GM12878 (cell line): ENCODE measurements around the gene OS9. TPM values are rescaled to one million over a fixed set of nuclear protein-coding genes. Genes with fewer than 3 reads are reported as not detected.

Experiments
- ATAC-seq: fragments of 200-7000 bp; cut with Tn5 transposase; 3 replicates; pipeline ENCODE4 v1.9.1; 2020; ENCODE audit warnings: mild to moderate bottlenecking, moderate library complexity
- BruUV-seq: library from RNA; stranded (reverse); fragments of 400-500 nt; replicated peaks from 2 replicates; lab custom pipeline; 2021; lab: Mats Ljungman, UMichigan
- CTCF ChIA-PET: fragments of 300-600 bp; sonication (Branson Sonifier 250); formaldehyde crosslinking; extraction: SDS; loops from one replicate; lab custom pipeline; 2021; ENCODE audit warnings: inconsistent platforms; lab: Yijun Ruan, JAX
- POLR2A ChIA-PET: fragments of 350-600 bp; formaldehyde crosslinking; extraction: SDS; loops from one replicate; lab custom pipeline; 2021; ENCODE audit warnings: inconsistent platforms; lab: Charles Lee
- RAD21 ChIA-PET: fragments of 300-600 bp; sonication (Branson Sonifier 250); formaldehyde crosslinking; loops from one replicate; lab custom pipeline; 2023; ENCODE audit warnings: antibody characterized with exemption; ENCODE audit not compliant: unreplicated experiment; lab: Charles Lee
- SMC1A ChIA-PET: fragments of 300-600 bp; sonication (Branson Sonifier 250); formaldehyde crosslinking; loops from one replicate; lab custom pipeline; 2023; ENCODE audit not compliant: unreplicated experiment, uncharacterized antibody; lab: Charles Lee
- DNase-seq: peaks from one replicate; pipeline ENCODE4 v3.0.0-alpha.2; 2011; ENCODE audit warnings: low read depth, low spot score
- FAIRE-seq: peaks from 3 replicates; lab custom pipeline; 2011; peaks lifted over from hg19 to GRCh38; lab: Jason Lieb, UNC
- H2AFZ ChIP-seq: 2 replicates; pipeline ENCODE4 v1.6.0; 2011; ENCODE audit warnings: low read depth, low read length, control low read depth; ENCODE audit not compliant: control insufficient read depth
- H3K27ac ChIP-seq: 2 replicates; pipeline ENCODE4 v1.5.1; 2011; ENCODE audit warnings: control low read depth; ENCODE audit not compliant: control insufficient read depth, insufficient read depth
- H3K27me3 ChIP-seq, 2 experiments: replicated peaks in 1 of 2; 2 replicates each; pipeline versions ENCODE4 v1.6.0 to v1.6.1; 2011; ENCODE audit warnings: low read length in 1 of 2; ENCODE audit not compliant: control insufficient read depth in 2 of 2, insufficient read depth in 2 of 2
- H3K36me3 ChIP-seq, 2 experiments: 2 replicates each; pipeline ENCODE4 v1.5.1; 2011; ENCODE audit warnings: low read length in 1 of 2; ENCODE audit not compliant: control insufficient read depth in 2 of 2, insufficient read depth in 2 of 2
- H3K4me1 ChIP-seq: 2 replicates; pipeline ENCODE4 v1.6.1; 2011; ENCODE audit warnings: mild to moderate bottlenecking, low read length, moderate library complexity, mixed read lengths; ENCODE audit not compliant: control insufficient read depth, insufficient read depth
- H3K4me2 ChIP-seq: 2 replicates; pipeline ENCODE4 v1.6.0; 2011; ENCODE audit warnings: control low read depth; ENCODE audit not compliant: control insufficient read depth, insufficient read depth
- H3K4me3 ChIP-seq: fragments of 200-600 bp; sonication (generic); 2 replicates; pipeline ENCODE4 v1.5.1; 2016
- H3K79me2 ChIP-seq: 2 replicates; pipeline ENCODE4 v1.6.0; 2011; ENCODE audit warnings: low read length; ENCODE audit not compliant: control insufficient read depth, insufficient read depth
- H3K9ac ChIP-seq: 2 replicates; pipeline ENCODE4 v1.8.0; 2011; ENCODE audit warnings: low read length, control low read depth, mixed read lengths; ENCODE audit not compliant: control insufficient read depth, insufficient read depth
- H3K9me3 ChIP-seq: replicated peaks from 3 replicates; pipeline ENCODE4 v1.5.1; 2011; ENCODE audit warnings: mild to moderate bottlenecking, low read length; ENCODE audit not compliant: control insufficient read depth, insufficient read depth
- H4K20me1 ChIP-seq: 2 replicates; pipeline ENCODE4 v1.6.0; 2011; ENCODE audit not compliant: control insufficient read depth, insufficient read depth
- EGR1 ChIP-seq, 2 experiments: IDR thresholded peaks; 1 replicate in 1 of 2; 2 replicates in 1 of 2; pipeline ENCODE4 v1.6.1; 2011 to 2012; ENCODE audit warnings: low read depth in 2 of 2, low read length in 2 of 2, borderline replicate concordance in 1 of 2, mild to moderate bottlenecking in 1 of 2, moderate library complexity in 1 of 2
- FOXM1 ChIP-seq: IDR thresholded peaks from 2 replicates; pipeline ENCODE4 v1.6.1; 2012; ENCODE audit warnings: low read depth, mild to moderate bottlenecking, inconsistent platforms, low read length, moderate library complexity
- HCFC1 ChIP-seq: fragments of 150-350 bp; IDR thresholded peaks from 2 replicates; pipeline ENCODE4 v1.6.1; 2014; ENCODE audit warnings: low read length
- NBN ChIP-seq: fragments of 450-650 bp; IDR thresholded peaks from 2 replicates; pipeline ENCODE4 v1.6.1; 2016
- NR2C1 ChIP-seq: fragments of 450-650 bp; IDR thresholded peaks from 2 replicates; pipeline ENCODE4 v1.6.1; 2017; ENCODE audit warnings: antibody characterized with exemption, mild to moderate bottlenecking, moderate library complexity
- RB1 ChIP-seq: fragments of 450-650 bp; formaldehyde crosslinking; IDR thresholded peaks from 2 replicates; pipeline ENCODE4 v1.6.1; 2017; ENCODE audit warnings: mild to moderate bottlenecking, borderline replicate concordance
- TARDBP ChIP-seq: IDR thresholded peaks from 2 replicates; pipeline ENCODE4 v1.6.1; 2016; ENCODE audit warnings: borderline replicate concordance
- ZBED1 ChIP-seq: IDR thresholded peaks from 2 replicates; pipeline ENCODE4 v1.6.1; 2016; ENCODE audit warnings: borderline replicate concordance
- WGBS: methylation state at CpG from one replicate; pipeline ENCODE4 v1.1.6; 2016; ENCODE audit warnings: low lambda C conversion rate; ENCODE audit not compliant: insufficient replicate concordance, insufficient coverage; ENCODE audit errors: missing lambda C conversion rate; 5-methylcytosine and 5-hydroxymethylcytosine counted together
- in situ Hi-C: fragments of 300-500 bp; cut with MboI; formaldehyde crosslinking; loops from 9 replicates; pipeline ENCODE4 v1.14.3; 2018; ENCODE audit warnings: mixed read lengths
- intact Hi-C: fragments of 100-400 bp; cut with micrococcal nuclease; formaldehyde crosslinking; loops from one replicate; pipeline ENCODE4 v1.14.2; 2022; ENCODE audit not compliant: unreplicated experiment
- polyA plus RNA-seq, 11 experiments: library from polyadenylated mRNA; depleted of rRNA in 4 of 11; unstranded in 6 of 11; stranded (reverse) in 5 of 11; fragments of >200 nt; fragmentation: Nextera tagmentation in 4 of 11; fragmentation: Illumina TruSeq in 1 of 11; extraction: Ambion mirVana in 4 of 11; extraction: Trizol in 1 of 11; gene quantifications; 1 replicate in 1 of 11; 2 replicates in 10 of 11; pipeline versions ENCODE4 v1.2.1 to v1.2.3, GENCODE V29; 2011 to 2016; ENCODE audit warnings: inconsistent platforms in 2 of 11, missing spikeins in 2 of 11, low read depth in 1 of 11
- total RNA-seq, 4 experiments: library from RNA; depleted of rRNA in 3 of 4; stranded (reverse); fragments of >200 nt in 3 of 4; fragmentation: Illumina TruSeq in 1 of 4; extraction: Trizol in 1 of 4; gene quantifications; 2 replicates each; pipeline versions ENCODE4 v1.2.1 to v1.2.3, GENCODE V29; 2013 to 2021
- TF ChIP-seq, protein P1 (sequence below): fragments of 450-650 bp; formaldehyde crosslinking; IDR thresholded peaks from 2 replicates; pipeline ENCODE4 v1.5.0; 2022; ENCODE audit warnings: mild to moderate bottlenecking, missing genetic modification characterization
- TF ChIP-seq, protein P2 (sequence below): fragments of 450-650 bp; IDR thresholded peaks from 2 replicates; pipeline ENCODE4 v1.6.1; 2017; ENCODE audit warnings: mild to moderate bottlenecking, low read depth, inconsistent platforms; ENCODE audit not compliant: poor library complexity, severe bottlenecking
- TF ChIP-seq, protein P3 (sequence below): IDR thresholded peaks from 2 replicates; pipeline ENCODE4 v1.6.1; 2012; ENCODE audit warnings: mild to moderate bottlenecking, low read depth, low read length
- TF ChIP-seq, protein P4 (sequence below): fragments of 450-650 bp; IDR thresholded peaks from 2 replicates; pipeline ENCODE4 v1.6.1; 2016; ENCODE audit warnings: mild to moderate bottlenecking

The OS9 gene
- total and polyA plus RNA-seq, 10 of the 15 experiments (the other 5 are each of a cell fraction or from before 2014, with no cell fraction given): 5.2 to 106 (median 79.1) TPM

DNA sequence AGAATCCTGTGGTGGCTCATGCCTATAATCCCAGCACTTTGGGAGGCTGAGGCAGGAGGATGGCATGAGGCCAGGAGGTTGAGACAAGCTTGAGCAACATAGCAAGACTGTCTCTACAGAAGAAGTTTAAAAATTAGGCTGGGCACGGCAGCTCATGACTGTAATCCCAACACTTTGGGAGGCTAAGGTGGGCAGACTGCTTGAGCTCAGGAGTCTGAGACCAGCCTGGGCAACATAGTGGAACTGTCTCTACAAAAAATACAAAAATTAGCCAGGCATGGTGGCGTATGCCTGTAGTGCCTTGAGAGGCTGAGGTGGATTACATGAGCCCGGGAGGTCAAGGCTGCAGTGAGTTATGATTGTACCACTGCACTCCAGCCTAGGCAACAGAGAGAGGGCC lies 73.9 kb downstream of the OS9 start:
- no TSS peak for BruUV-seq

More for the DNA sequence above, 73.9 kb downstream of the OS9 start:
- ChIA-PET RAD21 (interaction anchor here (1.5 kb wide), 1 partner anchor 13 kb away, joined by 5 read pairs; no protein-coding TSS in a partner anchor), POLR2A (no interaction called here)
- intact Hi-C loops (no loop called here), in situ Hi-C loops (no loop called here)
- no peaks in the 10 kb centered on the region for H4K20me1 ChIP-seq
- H3K79me2 ChIP-seq: no peaks in the 10 kb centered on the region
- peaks cover 11 to 23% of the 10 kb centered on the region in 2 experiments; a peak in 3 of 4 replicates for H3K27me3 ChIP-seq
- no peak overlapping the region for H3K9ac ChIP-seq
- no peak for DNase-seq
- no peak overlapping the region for H2AFZ ChIP-seq
- no peak overlapping the region for H3K27ac ChIP-seq
- no peaks in the 10 kb centered on the region for H3K9me3 ChIP-seq
- peaks cover 23% of the 10 kb centered on the region for H3K4me1 ChIP-seq
- 98% methylated on average over 3 of the region's 3 CpGs for WGBS
- no peak for ATAC-seq
- H3K36me3 ChIP-seq: peaks cover 0 to 4% of the 10 kb centered on the region in 2 experiments; a peak in 2 of 4 replicates
- H3K4me2 ChIP-seq: no peak overlapping the region
- FAIRE-seq: no peak
- H3K4me3 ChIP-seq: no peak overlapping the region
- TF ChIP-seq RB1: no peak
- TF ChIP-seq NR2C1: no peak
- no peak for TF ChIP-seq NBN
- no peak for TF ChIP-seq EGR1 (IDR thresholded peaks at IDR 0.05; ENCODE audit: borderline replicate concordance in 1 of 2, low read depth in 2 of 2, low read length in 2 of 2)
- TF ChIP-seq FOXM1: no peak
- no peak for TF ChIP-seq HCFC1
- TF ChIP-seq, protein P1, sequence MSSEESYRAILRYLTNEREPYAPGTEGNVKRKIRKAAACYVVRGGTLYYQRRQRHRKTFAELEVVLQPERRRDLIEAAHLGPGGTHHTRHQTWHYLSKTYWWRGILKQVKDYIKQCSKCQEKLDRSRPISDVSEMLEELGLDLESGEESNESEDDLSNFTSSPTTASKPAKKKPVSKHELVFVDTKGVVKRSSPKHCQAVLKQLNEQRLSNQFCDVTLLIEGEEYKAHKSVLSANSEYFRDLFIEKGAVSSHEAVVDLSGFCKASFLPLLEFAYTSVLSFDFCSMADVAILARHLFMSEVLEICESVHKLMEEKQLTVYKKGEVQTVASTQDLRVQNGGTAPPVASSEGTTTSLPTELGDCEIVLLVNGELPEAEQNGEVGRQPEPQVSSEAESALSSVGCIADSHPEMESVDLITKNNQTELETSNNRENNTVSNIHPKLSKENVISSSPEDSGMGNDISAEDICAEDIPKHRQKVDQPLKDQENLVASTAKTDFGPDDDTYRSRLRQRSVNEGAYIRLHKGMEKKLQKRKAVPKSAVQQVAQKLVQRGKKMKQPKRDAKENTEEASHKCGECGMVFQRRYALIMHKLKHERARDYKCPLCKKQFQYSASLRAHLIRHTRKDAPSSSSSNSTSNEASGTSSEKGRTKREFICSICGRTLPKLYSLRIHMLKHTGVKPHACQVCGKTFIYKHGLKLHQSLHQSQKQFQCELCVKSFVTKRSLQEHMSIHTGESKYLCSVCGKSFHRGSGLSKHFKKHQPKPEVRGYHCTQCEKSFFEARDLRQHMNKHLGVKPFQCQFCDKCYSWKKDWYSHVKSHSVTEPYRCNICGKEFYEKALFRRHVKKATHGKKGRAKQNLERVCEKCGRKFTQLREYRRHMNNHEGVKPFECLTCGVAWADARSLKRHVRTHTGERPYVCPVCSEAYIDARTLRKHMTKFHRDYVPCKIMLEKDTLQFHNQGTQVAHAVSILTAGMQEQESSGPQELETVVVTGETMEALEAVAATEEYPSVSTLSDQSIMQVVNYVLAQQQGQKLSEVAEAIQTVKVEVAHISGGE (CRISPR knock-in tag): no peak
- TF ChIP-seq, protein P2, sequence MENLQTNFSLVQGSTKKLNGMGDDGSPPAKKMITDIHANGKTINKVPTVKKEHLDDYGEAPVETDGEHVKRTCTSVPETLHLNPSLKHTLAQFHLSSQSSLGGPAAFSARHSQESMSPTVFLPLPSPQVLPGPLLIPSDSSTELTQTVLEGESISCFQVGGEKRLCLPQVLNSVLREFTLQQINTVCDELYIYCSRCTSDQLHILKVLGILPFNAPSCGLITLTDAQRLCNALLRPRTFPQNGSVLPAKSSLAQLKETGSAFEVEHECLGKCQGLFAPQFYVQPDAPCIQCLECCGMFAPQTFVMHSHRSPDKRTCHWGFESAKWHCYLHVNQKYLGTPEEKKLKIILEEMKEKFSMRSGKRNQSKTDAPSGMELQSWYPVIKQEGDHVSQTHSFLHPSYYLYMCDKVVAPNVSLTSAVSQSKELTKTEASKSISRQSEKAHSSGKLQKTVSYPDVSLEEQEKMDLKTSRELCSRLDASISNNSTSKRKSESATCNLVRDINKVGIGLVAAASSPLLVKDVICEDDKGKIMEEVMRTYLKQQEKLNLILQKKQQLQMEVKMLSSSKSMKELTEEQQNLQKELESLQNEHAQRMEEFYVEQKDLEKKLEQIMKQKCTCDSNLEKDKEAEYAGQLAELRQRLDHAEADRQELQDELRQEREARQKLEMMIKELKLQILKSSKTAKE: no peak
- TF ChIP-seq, protein P3, sequence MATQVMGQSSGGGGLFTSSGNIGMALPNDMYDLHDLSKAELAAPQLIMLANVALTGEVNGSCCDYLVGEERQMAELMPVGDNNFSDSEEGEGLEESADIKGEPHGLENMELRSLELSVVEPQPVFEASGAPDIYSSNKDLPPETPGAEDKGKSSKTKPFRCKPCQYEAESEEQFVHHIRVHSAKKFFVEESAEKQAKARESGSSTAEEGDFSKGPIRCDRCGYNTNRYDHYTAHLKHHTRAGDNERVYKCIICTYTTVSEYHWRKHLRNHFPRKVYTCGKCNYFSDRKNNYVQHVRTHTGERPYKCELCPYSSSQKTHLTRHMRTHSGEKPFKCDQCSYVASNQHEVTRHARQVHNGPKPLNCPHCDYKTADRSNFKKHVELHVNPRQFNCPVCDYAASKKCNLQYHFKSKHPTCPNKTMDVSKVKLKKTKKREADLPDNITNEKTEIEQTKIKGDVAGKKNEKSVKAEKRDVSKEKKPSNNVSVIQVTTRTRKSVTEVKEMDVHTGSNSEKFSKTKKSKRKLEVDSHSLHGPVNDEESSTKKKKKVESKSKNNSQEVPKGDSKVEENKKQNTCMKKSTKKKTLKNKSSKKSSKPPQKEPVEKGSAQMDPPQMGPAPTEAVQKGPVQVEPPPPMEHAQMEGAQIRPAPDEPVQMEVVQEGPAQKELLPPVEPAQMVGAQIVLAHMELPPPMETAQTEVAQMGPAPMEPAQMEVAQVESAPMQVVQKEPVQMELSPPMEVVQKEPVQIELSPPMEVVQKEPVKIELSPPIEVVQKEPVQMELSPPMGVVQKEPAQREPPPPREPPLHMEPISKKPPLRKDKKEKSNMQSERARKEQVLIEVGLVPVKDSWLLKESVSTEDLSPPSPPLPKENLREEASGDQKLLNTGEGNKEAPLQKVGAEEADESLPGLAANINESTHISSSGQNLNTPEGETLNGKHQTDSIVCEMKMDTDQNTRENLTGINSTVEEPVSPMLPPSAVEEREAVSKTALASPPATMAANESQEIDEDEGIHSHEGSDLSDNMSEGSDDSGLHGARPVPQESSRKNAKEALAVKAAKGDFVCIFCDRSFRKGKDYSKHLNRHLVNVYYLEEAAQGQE: no peak
- TF ChIP-seq, protein P4, sequence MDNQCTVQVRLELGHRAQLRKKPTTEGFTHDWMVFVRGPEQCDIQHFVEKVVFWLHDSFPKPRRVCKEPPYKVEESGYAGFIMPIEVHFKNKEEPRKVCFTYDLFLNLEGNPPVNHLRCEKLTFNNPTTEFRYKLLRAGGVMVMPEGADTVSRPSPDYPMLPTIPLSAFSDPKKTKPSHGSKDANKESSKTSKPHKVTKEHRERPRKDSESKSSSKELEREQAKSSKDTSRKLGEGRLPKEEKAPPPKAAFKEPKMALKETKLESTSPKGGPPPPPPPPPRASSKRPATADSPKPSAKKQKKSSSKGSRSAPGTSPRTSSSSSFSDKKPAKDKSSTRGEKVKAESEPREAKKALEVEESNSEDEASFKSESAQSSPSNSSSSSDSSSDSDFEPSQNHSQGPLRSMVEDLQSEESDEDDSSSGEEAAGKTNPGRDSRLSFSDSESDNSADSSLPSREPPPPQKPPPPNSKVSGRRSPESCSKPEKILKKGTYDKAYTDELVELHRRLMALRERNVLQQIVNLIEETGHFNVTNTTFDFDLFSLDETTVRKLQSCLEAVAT: no peak
- no peak for TF ChIP-seq ZBED1
- TF ChIP-seq TARDBP: no peak
- TF ChIP-seq, all 136 proteins: peak for 0
- ChIA-PET CTCF (interaction anchor here (0.7 to 7.3 kb wide), 5 partner anchors 8 to 535 kb away, joined by 3 to 62 read pairs (median 4); partner anchors contain the start of gene MARCHF9), SMC1A (interaction anchor here (0.9 kb wide), 1 partner anchor 130 kb away, joined by 3 read pairs; no protein-coding TSS in a partner anchor)
